NCI-H1048 (cell line): ENCODE results near the gene PRM2.

Source experiments
- DNase-seq: peaks from one replicate; lab custom pipeline; 2025; lab: John Stamatoyannopoulos, UW

The PRM2 gene, protein sequence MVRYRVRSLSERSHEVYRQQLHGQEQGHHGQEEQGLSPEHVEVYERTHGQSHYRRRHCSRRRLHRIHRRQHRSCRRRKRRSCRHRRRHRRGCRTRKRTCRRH

GRCh38 chr16:11276143-11276895 is at the start of gene PRM2:
PRM2 (minus strand) TSS chr16:11276480; CDS start chr16:11276370, 110 bp downstream.
- DNase-seq = no peak

DNA sequence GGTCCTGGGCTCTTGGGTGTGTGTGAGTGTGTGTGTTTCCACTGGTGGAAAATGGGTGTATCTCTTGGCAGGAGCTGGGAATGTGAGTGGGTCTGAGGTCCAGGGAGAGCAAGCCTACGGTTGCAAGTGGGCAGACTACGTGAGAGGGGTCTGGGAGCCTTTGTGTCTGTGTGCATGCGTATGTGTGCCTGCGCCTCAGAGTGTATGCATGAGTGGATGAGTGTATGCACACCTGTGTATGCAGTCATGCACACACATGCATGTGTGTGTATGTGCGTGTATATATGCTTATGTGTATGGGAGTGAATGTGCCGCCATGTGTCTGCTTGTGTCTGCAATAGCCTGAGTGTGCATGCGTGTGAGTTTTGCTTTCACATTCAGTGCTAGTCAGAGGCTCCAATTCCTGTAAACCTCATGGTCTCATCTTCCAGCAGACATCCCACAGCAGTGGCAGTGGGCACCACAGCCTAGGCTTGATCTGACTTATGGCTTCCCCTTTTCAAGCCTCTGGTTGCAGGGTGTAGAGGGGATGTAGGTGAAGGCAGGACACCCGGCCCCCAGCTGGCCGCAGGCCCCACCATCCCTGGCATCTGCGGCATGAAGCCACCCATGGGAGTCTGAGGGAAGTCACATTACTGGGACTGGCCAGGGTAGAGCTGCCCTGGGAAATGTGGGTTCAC is 49.3 kb upstream of the PRM2 start:
- DNase-seq = no peak

DNA sequence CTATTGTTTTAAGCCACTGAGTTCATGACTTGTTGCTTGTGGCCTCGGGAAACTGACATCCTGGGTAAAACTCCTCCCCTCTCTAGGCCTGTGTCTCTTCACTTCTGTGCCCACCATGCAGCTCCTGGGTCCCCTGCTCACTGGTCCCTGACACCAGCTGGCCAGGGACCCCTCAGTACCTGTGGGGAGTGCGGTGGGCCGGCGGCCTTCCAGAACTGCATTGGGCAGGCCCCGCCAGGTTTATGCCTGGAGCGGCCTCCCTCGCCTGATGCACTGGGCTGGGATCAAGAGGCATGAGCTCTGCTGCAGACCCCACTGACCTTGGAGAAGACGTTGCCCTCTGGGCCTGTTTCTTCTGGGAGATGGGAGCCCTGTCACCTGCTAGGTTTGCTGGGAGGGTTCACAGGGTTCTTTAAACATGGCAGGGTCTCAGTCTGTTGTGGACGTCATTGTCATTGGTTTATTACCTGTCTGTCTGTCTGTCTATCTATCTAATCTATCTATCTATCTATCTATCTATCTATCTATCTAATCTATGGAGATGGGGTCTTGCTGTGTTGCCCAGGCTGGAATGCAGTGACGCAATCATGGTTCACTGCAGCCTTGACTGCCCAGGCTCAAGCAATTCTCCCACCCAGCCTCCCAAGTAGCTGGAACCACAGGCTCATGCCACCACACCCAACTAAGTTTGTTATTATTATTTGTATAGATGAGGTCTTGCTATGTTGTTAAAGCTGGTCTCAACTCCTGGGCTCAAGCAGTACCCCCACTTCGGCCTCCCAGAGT is 47.5 kb upstream of the PRM2 start:
- no peak for DNase-seq

DNA sequence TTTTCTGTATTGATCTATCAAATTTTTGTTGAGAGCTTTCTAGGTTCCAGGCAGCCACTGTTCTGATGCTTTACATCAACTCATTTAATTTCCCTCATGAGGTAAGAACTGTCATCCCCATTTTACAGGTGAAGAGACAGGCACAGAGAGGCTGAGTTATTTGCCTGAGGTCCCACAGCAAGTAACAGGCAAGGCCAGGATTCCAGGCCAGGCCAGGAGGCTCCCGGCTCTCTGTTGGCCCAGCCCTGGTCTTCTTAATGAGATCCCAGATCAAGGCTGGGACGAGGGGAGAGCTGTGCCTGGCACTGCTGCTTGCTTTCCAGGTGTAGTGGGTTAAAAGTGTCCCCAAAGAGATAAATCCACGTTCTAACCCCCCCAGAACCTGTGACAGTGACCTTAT is 46.5 kb upstream of the PRM2 start:
- DNase-seq = no peak

DNA sequence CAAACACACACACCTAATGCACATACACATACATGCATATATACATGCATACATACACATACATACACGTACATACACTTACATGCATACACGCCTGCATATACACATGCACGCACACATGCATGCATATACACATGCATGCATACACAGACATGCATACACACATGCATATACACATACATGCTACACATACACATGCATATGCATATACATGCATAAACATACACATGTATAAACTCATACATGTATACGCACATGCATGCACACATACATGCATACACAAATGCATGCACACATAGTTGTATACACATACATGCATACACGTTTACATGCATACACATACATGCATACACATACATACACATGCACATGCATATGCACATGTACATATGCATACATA is 45.4 kb upstream of the PRM2 start:
- no peak for DNase-seq

GRCh38 chr16:11320170-11320569 is 43.9 kb upstream of the PRM2 start:
- DNase-seq = no peak

GRCh38 chr16:11319529-11320146 is 43.4 kb upstream of the PRM2 start:
- DNase-seq = no peak

DNA sequence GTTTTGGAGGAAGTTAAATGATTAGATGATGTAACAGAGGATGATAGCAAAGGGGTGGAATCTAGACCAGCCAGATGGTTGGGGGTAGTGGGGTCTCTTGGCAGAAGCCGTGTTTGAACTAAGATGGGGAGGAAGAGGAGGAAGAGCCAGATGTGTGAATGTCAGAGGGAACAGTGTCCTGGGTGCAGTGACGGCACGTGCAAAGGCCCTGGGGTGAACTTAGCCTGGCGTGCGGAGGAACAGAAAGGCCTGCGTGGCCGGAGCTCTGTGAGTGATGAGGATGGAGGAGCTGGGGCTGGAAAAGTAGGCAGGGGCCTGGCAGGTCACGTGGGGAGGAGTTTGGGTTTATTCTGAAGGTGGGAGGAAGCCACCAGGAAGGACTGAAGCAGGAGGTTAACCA is 42.5 kb upstream of the PRM2 start:
- no peak for DNase-seq

GRCh38 chr16:11316331-11317015 is 40.2 kb upstream of the PRM2 start:
- DNase-seq = no peak

GRCh38 chr16:11315510-11315909 is 39.2 kb upstream of the PRM2 start:
- no peak for DNase-seq

GRCh38 chr16:11314309-11314894 is 38.1 kb upstream of the PRM2 start:
- DNase-seq = no peak

- no peak for DNase-seq
Measured at GRCh38 chr16:11313493-11314308, 37.4 kb upstream of the PRM2 start.

DNA sequence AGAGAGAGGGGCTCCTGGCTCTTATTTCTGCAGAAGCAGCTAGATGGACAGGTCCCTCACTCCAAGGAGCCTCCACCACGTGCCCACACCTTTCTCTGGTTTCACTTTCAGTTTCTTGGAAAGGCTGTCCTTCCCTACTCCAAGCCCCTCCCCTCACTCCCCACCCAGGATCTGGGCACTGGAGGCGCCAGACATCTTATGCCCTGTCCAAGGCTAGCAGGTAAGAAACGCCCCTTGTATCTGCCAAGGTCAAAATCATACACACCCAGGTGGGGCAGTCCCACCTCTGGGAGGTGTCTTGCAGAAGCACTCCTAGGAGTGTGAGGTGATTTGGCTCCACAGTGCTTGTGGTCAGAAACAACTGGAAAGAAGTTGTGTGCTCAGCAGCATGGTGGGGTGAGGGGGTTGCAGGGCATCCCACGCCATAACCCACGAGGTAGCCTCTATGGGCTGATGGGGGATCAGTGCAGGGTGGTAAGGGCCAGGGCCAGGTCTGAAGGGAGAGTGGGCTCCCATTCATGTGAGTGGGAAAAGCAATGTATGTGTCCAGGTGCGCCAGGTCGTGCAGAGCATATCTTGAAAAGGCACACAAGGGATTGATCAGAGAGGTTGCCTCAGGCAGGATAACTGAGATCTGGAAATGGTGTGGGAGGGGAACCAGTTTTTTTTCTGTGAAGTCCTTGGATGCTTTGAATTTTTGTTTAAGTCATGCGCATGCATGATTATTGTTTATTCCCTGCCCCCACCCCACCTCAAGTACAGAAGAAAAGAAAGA is 36.6 kb upstream of the PRM2 start:
- no peak for DNase-seq

DNA sequence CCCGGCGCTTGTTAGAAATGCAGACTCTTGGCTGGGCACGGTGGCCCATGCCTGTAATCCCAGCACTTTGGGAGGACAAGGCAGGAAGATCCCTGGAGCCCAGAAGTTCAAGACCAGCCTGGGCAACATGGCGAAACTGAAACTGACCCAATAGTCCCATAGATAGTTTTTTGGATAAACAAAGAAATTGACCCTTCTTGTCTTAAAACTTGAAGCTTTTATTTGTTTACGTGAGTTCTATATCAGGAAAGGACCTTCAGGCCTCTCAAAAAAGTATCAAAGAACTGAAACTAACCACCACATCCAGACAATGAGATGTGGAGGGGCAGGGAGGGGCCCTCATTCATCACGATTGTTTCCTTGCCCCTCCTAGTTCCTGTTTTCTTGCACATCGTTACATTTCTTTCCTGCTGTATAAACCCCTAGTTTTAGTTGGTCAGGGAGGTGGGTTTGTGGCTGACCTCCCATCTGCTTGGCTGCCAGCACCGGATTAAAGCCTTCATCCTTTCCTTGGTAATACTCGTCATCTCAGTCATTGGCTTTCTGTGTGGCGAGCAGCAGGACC is 34.8 kb upstream of the PRM2 start:
- no peak for DNase-seq

DNA sequence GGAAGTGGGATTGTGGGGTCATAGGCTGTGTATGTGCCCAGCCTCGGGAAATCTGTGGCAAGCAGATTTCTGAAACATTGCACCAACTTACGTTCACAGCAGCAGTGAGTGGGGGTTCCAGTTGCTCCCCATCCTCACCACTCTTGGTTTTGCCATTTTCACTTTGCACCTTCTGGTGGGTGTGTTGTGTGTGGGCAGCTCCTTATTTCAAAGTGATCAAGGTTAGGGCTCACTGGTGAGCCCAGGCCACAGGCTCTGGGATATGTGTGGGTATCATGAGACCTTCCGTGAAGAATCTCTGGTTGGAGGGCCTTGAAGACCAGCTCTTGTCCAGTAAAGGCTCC is 34.3 kb upstream of the PRM2 start:
- no peak for DNase-seq

- no peak for DNase-seq
Measured at GRCh38 chr16:11309895-11310633, 33.8 kb upstream of the PRM2 start.

- no peak for DNase-seq
Measured at GRCh38 chr16:11308493-11309283, 32.4 kb upstream of the PRM2 start.
